ENCODE results near the gene SLC35C1.
"Not testable (repeated sequence)": the region's sequence is repeated elsewhere in the genome, so short reads cannot be mapped to it uniquely, and the experiment has no call there.

SLC35C1 gene

GRCh38 chr11:45791524-45791923, 13.4 kb upstream of the SLC35C1 start:
- no peak for DNase-seq

DNA sequence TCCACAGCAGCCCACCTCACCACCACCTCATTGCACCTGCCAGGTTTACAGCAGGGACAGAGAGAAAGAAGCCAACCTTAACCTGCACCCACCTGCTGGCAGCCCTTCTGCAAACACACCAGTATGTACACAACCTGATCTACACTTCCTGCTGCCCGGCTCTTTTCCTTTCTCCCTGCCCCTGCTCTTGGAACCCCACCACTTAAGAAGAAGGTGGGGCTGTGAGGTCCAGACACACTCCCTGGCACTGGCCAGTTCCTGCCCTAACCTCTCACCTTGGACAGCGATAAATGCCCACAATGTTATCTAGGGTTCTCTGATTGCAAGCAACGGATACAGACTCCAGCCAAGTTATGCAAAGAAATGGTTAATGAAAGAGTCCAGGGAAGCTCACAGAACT, 10.8 kb upstream of the SLC35C1 start:
- DNase-seq, result no peak

DNA sequence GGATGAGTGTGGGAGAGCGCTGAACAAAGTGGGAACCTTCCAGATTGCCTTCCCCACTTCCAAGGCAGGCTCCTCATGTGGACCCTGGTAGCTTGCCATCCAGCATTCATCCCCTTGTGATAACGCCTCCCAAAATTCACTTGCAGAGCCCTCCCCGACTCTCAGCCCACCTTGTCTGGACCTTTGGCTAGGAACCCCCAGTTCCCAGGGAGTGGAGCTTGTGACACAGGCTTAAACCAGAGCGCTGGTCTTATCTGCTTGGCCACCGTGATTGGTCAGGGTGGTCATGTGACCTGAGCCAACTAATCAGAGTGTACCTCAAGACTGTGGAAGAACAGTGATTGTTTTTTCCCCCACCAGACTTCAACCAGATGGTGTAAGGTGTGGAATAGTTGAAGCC, 9.6 kb upstream of the SLC35C1 start:
- no peak for DNase-seq

GRCh38 chr11:45796461-45796861, 8.5 kb upstream of the SLC35C1 start:
- DNase-seq, result no peak

DNA sequence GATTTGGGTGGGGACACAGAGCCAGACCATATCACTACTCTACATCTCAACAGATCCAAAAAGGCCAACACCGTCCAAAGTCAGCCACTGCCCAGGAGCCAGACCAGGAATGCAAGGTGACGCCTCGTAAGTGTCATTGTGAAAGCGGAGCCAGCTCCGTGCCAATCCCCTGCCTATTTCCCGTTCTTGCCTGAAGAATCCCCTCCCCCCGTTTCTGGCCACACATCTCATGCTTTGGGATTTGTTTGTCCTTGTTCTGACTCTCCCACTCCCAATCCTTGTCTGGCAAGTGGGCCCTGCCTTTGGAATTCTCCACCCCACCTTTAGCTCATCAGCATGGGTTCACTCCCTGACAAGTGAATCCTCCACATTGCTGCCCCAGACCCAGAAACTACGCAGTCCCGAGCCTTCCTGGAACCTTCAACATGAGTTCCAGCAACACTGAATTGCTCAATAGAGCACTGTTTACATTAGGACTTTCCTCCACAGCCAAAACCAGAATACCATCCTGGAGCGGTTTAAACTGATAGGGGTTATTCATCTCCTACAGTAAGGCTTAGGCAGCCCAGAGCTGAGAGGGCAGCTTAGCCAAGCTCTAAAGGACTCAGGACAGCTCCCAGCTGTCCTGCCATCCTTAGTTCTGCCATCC, 6.0 kb upstream of the SLC35C1 start:
- DNase-seq, result no peak

DNA sequence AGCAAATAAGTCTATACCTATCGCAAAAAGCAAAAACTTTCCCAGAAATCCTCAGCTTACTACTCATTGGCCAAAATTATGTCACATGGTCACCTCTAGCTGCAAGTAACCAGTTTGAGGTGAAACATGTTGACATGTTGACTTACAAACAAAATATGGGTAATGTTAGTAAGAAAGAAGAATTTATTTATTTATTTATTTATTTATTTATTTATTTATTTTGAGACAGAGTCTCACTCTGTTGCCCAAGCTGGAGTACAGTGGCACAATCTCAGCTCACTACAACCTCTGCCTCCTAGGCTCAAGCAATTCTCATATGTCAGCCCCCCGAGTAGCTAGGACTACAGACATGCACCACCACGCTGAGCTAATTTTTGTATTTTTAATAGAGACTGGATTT, 5.4 kb upstream of the SLC35C1 start:
- DNase-seq, result no peak

DNA sequence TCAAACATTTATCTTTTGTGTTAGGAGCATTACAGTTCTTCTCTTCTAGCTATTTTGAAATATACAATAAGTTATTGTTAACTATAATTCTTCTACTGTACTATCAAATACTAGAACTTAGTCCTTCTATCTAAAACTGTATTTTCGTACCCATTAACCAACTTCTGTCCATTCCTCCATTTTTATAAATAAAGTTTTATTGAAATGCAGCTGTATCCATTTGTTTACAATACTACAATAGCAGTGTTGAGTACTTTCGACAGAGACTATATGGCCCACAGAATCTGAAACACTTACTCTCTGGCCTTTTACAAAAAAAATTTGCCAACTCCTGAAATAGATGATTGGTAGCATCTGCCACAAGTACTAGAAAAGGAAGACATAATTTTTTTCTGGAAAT, 4.7 kb upstream of the SLC35C1 start:
- DNase-seq, result no peak

GRCh38 chr11:45801723-45802315, 3.1 kb upstream of the SLC35C1 start:
- no peak for DNase-seq

DNA sequence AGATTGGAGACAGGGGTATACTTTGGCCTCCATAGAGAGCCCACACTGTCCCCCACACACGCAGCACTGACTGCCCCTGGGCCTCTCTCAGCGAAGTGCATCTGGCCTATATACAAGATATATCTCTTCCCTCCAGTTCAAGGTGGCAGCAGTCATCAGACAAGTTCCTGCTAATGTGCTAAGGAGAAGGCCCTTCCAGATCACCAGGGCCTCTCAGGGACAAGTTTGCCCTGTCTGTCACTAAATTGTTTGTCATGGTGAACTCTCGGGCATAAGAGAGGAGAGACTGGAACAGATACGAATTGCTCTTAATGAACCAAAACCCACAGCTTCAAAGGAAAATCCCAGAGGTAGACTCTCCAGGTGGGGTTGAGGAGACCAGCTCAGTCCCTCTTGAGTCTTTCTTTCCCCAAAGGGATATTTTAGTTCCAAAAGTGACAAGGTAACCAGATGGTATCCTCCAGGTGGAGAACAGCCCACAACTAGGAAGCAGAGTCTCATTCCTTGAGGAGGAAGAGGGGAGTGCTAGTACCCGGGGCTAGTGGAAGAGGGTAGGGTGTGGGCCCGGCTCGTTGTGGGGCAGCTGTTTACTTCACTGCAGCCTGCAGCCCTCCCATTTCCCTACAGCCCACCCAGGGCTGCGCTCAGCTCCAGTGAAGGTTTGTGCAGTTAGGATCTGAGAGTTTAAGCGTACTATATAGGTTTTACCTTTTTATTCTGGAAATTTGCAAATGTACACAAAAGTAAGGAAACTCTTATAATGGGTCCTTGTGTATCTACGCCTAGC, 2.2 kb upstream of the SLC35C1 start:
- DNase-seq, result no peak

DNA sequence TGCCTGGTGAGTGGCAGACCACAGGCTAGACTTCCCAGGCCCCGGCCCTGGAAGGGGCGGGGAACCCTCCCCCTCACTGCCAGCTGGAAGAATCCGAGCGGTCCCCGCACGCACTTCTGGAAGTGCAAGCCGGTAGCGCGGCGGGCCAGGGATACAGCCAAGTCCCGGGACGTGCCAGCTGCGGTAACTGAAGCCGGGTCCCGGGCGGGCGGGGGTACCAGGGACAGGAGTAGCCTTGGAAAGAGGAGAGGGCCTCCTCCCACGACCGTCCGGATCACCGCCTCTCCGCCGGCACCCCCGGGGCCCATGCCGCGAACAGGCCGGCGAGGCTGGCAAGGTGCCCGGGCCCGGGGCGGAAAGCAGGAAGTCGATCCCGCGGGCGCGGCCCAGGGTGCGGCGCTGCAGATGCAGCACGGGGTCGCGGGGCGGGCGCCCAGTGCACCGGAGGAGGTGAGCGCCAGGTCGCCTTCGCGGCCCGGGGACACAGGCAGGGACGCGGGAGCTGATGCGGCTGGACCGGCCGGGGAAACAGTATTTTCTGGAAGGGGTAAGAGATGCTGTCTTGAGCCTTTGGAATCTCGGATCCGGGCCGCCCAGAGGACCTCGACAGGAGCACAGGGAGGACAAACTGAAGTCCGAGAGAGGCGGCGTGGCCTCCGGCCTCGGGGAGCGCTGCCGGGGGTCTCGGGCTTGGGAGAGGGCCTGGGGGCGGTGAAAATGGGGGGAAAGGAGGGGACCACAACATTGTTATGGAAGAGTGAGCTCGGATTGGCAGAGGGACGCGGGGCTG, 783 bp upstream of the SLC35C1 start:
- peak; percentile 42 for DNase-seq

DNA sequence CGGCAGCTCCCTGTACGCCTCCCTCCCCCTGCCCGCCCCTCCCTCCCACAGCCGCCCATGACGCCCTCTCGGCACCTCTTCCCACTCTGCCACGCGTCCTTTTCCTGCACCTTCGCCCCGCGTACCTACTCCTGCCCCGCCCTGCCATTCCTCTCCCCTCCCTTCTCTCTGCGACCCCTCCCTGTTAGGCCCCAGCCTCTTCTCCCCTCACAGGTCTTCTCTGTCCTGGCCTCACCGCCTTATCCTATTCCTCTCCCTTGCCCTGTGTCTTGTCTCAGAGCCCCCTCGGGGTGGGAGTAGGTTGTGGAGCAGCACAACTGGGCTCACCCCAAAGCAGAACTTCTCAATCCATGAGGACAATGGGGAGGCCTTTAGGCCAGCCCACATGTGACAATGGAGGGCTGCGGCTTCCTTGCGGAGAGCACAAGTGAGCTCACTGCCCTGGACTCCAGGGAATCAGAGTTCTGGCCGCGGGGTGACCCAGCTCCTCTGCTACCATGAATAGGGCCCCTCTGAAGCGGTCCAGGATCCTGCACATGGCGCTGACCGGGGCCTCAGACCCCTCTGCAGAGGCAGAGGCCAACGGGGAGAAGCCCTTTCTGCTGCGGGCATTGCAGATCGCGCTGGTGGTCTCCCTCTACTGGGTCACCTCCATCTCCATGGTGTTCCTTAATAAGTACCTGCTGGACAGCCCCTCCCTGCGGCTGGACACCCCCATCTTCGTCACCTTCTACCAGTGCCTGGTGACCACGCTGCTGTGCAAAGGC, 539 bp downstream of the SLC35C1 start:
- DNase-seq, result no peak

GRCh38 chr11:45806072-45806933, 1.4 kb downstream of the SLC35C1 start:
- no peak for DNase-seq

- DNase-seq, result no peak
Observed at GRCh38 chr11:45806937-45807791, 2.2 kb downstream of the SLC35C1 start.

GRCh38 chr11:45807792-45808238, 2.9 kb downstream of the SLC35C1 start:
- DNase-seq, result no peak

- DNase-seq, result not testable (repeated sequence)
Observed at GRCh38 chr11:45808427-45808826, 3.5 kb downstream of the SLC35C1 start.

DNA sequence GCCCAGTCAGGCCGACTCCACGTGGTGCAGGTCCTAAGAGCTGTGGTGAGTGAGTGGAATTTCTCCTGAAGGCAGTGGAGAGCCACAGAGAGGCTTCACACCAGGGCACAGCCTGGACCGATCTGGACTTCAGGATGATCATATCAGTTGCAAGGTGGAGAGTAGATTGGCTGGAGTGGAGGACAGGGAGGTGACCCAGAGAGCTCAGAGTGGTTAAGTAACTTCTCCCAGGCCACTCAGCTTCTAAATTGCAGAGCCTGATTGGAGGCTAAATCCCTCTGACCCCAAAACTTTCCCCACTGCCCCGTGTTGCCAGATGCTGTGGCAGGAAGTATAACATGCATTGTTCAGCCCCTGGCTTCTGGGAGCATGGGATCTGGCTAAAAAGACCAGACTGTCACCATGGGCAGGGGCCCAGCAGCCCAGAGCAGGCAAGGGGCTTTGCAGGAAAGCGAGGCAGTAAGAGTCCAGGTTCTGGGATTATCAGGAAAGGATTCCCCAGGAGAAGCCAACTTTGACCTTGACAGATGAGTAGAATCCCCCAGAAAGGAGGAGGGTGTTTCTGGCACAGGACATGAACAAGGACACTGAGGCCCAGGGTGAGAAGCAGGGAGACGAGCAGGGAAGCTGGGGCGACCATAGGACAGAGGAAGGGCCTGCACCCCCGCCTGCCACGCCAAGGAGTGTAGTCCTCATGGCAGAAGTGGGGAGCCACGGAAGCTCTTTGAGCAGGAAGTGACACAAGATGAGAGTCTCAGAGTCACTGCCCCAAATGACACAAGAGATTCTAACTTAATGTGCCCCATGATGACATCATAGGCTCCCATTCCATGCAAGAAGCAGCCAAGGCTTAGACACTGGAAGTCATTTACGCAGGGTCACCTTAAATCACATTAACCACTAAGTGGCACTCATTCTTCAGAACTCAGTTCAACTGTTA, 4.8 kb downstream of the SLC35C1 start:
- no peak for DNase-seq

- DNase-seq, result no peak
Observed at GRCh38 chr11:45810431-45811108, 5.6 kb downstream of the SLC35C1 start.

GRCh38 chr11:45811109-45811435, 6.1 kb downstream of the SLC35C1 start:
- DNase-seq, result no peak
